Measurements from ENCODE around the gene LGMN. TPM values are rescaled to one million over a fixed set of nuclear protein-coding genes. Genes with fewer than 3 reads are reported as not detected.
"Not testable (repeated sequence)": the region's sequence is repeated elsewhere in the genome, so short reads cannot be mapped to it uniquely, and the experiment has no call there.

The LGMN gene
- total and polyA plus RNA-seq, 11 donors = 78.8 to 327 (median 108) TPM

GRCh38 chr14:92718664-92719063 lies 29.8 kb downstream of the LGMN start:
- peak overlapping the region in 1 of 12 donors; percentile 63 for H3K27ac ChIP-seq
- H3K27me3 ChIP-seq = no peaks in the 10 kb centered on the region
- DNase-seq = no peak
- intact Hi-C loops (cut with DNase I) = no loop called here
- H3K4me3 ChIP-seq = no peak overlapping the region
- peaks cover 0 to 34% (median 2%) of the 10 kb centered on the region in 12 donors for H3K4me1 ChIP-seq
- TF ChIP-seq CTCF (IDR thresholded peaks at IDR 0.05) = no peak
- TF ChIP-seq POLR2A (IDR thresholded peaks at IDR 0.05) = no peak
- 85 to 91% (median 89%) methylated on average over 8 of the region's 8 CpGs for WGBS, 4 donors
- H3K36me3 ChIP-seq = peaks cover 0 to 37% (median 24%) of the 10 kb centered on the region in 9 donors
- no peak for ATAC-seq
- H3K9me3 ChIP-seq = peaks cover 0 to 3% (median 0%) of the 10 kb centered on the region in 12 donors

- peaks cover 0 to 34% (median 2%) of the 10 kb centered on the region in 12 donors for H3K4me1 ChIP-seq
- no peak for ATAC-seq
- intact Hi-C loops (cut with DNase I) = loop anchor here in 1 of 10 donors (2.0 kb wide), 1 partner anchor 65 kb away; no protein-coding TSS in a partner anchor
- TF ChIP-seq POLR2A (IDR thresholded peaks at IDR 0.05) (no peak), CTCF (IDR thresholded peaks at IDR 0.05) (no peak)
- no peak for DNase-seq
- WGBS, 4 donors = 83 to 90% (median 85%) methylated on average over 11 of the region's 11 CpGs
- H3K4me3 ChIP-seq = no peak overlapping the region
- peak overlapping the region in 1 of 12 donors; percentile 63 for H3K27ac ChIP-seq
- no peaks in the 10 kb centered on the region for H3K27me3 ChIP-seq
- H3K36me3 ChIP-seq = peaks cover 0 to 48% (median 31%) of the 10 kb centered on the region in 9 donors
- H3K9me3 ChIP-seq = peaks cover 0 to 3% (median 0%) of the 10 kb centered on the region in 12 donors
Measured at GRCh38 chr14:92717571-92718042, 30.8 kb downstream of the LGMN start.

- DNase-seq (no peak), ATAC-seq (no peak)
- Histone ChIP-seq H3K27me3 (no peaks in the 10 kb centered on the region), H3K9me3 (peaks cover 0 to under 1% (median 0%) of the 10 kb centered on the region in 12 donors), H3K27ac (no peak overlapping the region), H3K36me3 (peaks cover 0 to 60% (median 43%) of the 10 kb centered on the region in 9 donors), H3K4me3 (no peak overlapping the region), H3K4me1 (peaks cover 0 to 31% (median 2%) of the 10 kb centered on the region in 12 donors)
- 91 to 96% (median 94%) methylated on average over 10 of the region's 10 CpGs for WGBS, 4 donors
- intact Hi-C loops (cut with DNase I) = loop anchor here in 1 of 10 donors (2.0 kb wide), 1 partner anchor 67 kb away; no protein-coding TSS in a partner anchor
- TF ChIP-seq POLR2A (IDR thresholded peaks at IDR 0.05) (no peak), CTCF (IDR thresholded peaks at IDR 0.05) (no peak)
Measured at GRCh38 chr14:92716131-92716530, 32.3 kb downstream of the LGMN start.

GRCh38 chr14:92714739-92715307 lies 33.6 kb downstream of the LGMN start:
- not testable (repeated sequence) for H3K27me3 ChIP-seq, H3K27ac ChIP-seq, H3K4me3 ChIP-seq, H3K9me3 ChIP-seq
- intact Hi-C loops (cut with DNase I) = loop anchor here in 9 of 10 donors (1.0 to 5.0 kb wide), 6 partner anchors 66 to 72 kb away; no protein-coding TSS in a partner anchor
- 74 to 80% (median 78%) methylated on average over 7 of the region's 7 CpGs for WGBS, 4 donors
- Histone ChIP-seq H3K4me1 (peaks cover 0 to 18% (median 0%) of the 10 kb centered on the region in 12 donors), H3K36me3 (peaks cover 0 to 73% (median 51%) of the 10 kb centered on the region in 9 donors)
- peak; percentile 63 to 78 (median 72) for TF ChIP-seq CTCF (IDR thresholded peaks at IDR 0.05)
- ATAC-seq = peak; percentile 61 to 81 (median 75)
- DNase-seq = peak; percentile 72 to 88 (median 79)
